Heart left ventricle (tissue), 13 donors: Measurements from ENCODE around the gene EMILIN2.

Experiments used
- POLR2A ChIP-seq, 2 donors: fragments of 450-650 bp; IDR thresholded peaks; one replicate each; pipeline ENCODE4 v1.6.1; 2017; ENCODE audit warnings: antibody characterized with exemption in 2 of 2, mild to moderate bottlenecking in 2 of 2, moderate library complexity in 2 of 2
- TF ChIP-seq, protein P1 (sequence below), 12 donors: fragments of 200-600 bp; sonication (generic) in 4 of 12; IDR thresholded peaks; one replicate each; pipeline versions ENCODE4 v1.5.0 to v1.8.0; 2018 to 2022; ENCODE audit warnings: antibody characterized with exemption in 12 of 12, mild to moderate bottlenecking in 5 of 12
- donor health status: ischemic (EF 13 %, LVEDD 7.1; RV severe dilation, severe dysfunction).
- donor health status: DM: no; HTN: yes; CAD: no.
- donor health status: DM: no; HTN: no; CAD: no.
- donor health status: ischemic (EF 25% LVEDD 6.9; RV normal size, moderate dysfunction).
- donor health status: ischemic (EF 25% LVEDD 5.7; RV mildly dilated, moderate dysfunction).
- donor health status: ischemic (EF 35%, LVEDD 5.7; RV mildly dilated, moderate dysfunction).
- donor health status: nonischemic (EF 11% LVEDD 7.7; RV severe dilation, severe dysfunction).
- donor health status: DM: yes; HTN: yes; CAD: no.
- donor health status: PGD.
- donor health status: ischemic (EF 29% LVEDD 5.4; RV normal size, mild dysfunction).
- donor health status: nonischemic (EF 23%, LVEDD 6.1; RV moderate dilation, normal function).

DNA sequence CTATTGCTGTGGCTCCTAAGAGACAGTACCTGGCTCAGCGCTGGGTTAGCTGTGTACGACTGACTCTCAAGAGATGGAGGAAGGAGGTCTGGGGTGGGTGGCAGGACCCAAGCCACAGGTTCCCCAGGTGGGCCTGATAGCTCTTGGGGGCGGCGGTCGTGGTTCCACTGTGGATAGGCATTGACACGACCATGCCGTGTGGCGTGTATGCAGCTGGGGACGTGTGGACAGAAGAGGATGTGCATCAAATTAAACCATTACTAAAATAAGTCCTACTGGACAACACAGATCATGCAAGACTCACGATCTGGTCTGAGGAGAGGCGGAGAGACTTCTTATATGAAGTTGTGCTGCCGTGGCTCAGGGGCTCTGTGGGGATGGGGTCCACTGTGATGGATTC is 78.1 kb downstream of the EMILIN2 start:
- TF ChIP-seq POLR2A (IDR thresholded peaks at IDR 0.05), result no peak
- TF ChIP-seq, protein P1, sequence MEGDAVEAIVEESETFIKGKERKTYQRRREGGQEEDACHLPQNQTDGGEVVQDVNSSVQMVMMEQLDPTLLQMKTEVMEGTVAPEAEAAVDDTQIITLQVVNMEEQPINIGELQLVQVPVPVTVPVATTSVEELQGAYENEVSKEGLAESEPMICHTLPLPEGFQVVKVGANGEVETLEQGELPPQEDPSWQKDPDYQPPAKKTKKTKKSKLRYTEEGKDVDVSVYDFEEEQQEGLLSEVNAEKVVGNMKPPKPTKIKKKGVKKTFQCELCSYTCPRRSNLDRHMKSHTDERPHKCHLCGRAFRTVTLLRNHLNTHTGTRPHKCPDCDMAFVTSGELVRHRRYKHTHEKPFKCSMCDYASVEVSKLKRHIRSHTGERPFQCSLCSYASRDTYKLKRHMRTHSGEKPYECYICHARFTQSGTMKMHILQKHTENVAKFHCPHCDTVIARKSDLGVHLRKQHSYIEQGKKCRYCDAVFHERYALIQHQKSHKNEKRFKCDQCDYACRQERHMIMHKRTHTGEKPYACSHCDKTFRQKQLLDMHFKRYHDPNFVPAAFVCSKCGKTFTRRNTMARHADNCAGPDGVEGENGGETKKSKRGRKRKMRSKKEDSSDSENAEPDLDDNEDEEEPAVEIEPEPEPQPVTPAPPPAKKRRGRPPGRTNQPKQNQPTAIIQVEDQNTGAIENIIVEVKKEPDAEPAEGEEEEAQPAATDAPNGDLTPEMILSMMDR (IDR thresholded peaks at IDR 0.05), result no peak
